WTC11 (cell line): Measurements from ENCODE around the gene TRPC1. TPM values are rescaled to one million over a fixed set of nuclear protein-coding genes. Genes with fewer than 3 reads are reported as not detected.

Experiments used
- ATAC-seq: fragments of 200-7000 bp; cut with Tn5 transposase; 2 replicates; pipeline ENCODE4 v1.10.0; 2021; ENCODE audit warnings: mild to moderate bottlenecking, moderate library complexity
- CTCF ChIA-PET: fragments of 300-600 bp; sonication (Branson Sonifier 250); formaldehyde crosslinking; loops from one replicate; lab custom pipeline; 2021; ENCODE audit warnings: antibody characterized with exemption; lab: Charles Lee
- POLR2A ChIA-PET: fragments of 350-600 bp; sonication (Branson Sonifier 250); formaldehyde crosslinking; loops from one replicate; lab custom pipeline; 2021; ENCODE audit warnings: antibody characterized with exemption; lab: Charles Lee
- DNase-seq: peaks from one replicate; pipeline ENCODE4 v3.0.0; 2021; ENCODE audit warnings: low spot score
- H3K27ac Mint-ChIP-seq: 2 replicates; pipeline ENCODE4 v1.8.0; 2021; ENCODE audit warnings: mixed read lengths
- H3K27me3 Mint-ChIP-seq: 2 replicates; pipeline ENCODE4 v1.8.0; 2021; ENCODE audit warnings: low read depth, mild to moderate bottlenecking, moderate library complexity, mixed read lengths
- H3K36me3 Mint-ChIP-seq: 2 replicates; pipeline ENCODE4 v1.8.0; 2021; ENCODE audit warnings: mixed read lengths
- H3K4me1 Mint-ChIP-seq: 2 replicates; pipeline ENCODE4 v1.8.0; 2022; ENCODE audit warnings: mixed read lengths
- H3K4me3 Mint-ChIP-seq: 2 replicates; pipeline ENCODE4 v1.8.0; 2021; ENCODE audit warnings: mild to moderate bottlenecking, moderate library complexity, mixed read lengths
- H3K9me3 Mint-ChIP-seq: 2 replicates; pipeline ENCODE4 v1.8.0; 2021; ENCODE audit warnings: mixed read lengths
- ATF1 ChIP-seq: sonication (generic); formaldehyde crosslinking; IDR thresholded peaks from 2 replicates; pipeline ENCODE4 v1.8.1; 2023; ENCODE audit warnings: mild to moderate bottlenecking, moderate library complexity, missing genetic modification reagents
- CBFB ChIP-seq: sonication (generic); formaldehyde crosslinking; IDR thresholded peaks from 2 replicates; pipeline ENCODE4 v1.8.1; 2022; ENCODE audit warnings: mild to moderate bottlenecking, low read depth, missing genetic modification reagents
- CTCF ChIP-seq: fragments of 200-600 bp; IDR thresholded peaks from 2 replicates; pipeline ENCODE4 v1.8.0; 2022; ENCODE audit warnings: antibody characterized with exemption
- ELF4 ChIP-seq: sonication (generic); formaldehyde crosslinking; IDR thresholded peaks from 2 replicates; pipeline ENCODE4 v1.8.1; 2022; ENCODE audit warnings: low read depth, mild to moderate bottlenecking, moderate library complexity, missing genetic modification reagents
- FOXK1 ChIP-seq: sonication (generic); formaldehyde crosslinking; IDR thresholded peaks from 2 replicates; pipeline ENCODE4 v1.8.0; 2022; ENCODE audit warnings: mild to moderate bottlenecking, moderate library complexity, missing genetic modification reagents
- FOXP1 ChIP-seq: sonication (generic); formaldehyde crosslinking; IDR thresholded peaks from 2 replicates; pipeline ENCODE4 v1.8.0; 2022; ENCODE audit warnings: missing genetic modification reagents, mild to moderate bottlenecking, moderate library complexity, borderline replicate concordance
- GRHL2 ChIP-seq: fragments of 250-450 bp; sonication (Bioruptor Pico); IDR thresholded peaks from 2 replicates; pipeline ENCODE4 v1.8.0; 2022; ENCODE audit warnings: mild to moderate bottlenecking, moderate library complexity; ENCODE audit not compliant: insufficient replicate concordance, severe bottlenecking
- IRF2 ChIP-seq: sonication (generic); formaldehyde crosslinking; IDR thresholded peaks from 2 replicates; pipeline ENCODE4 v1.8.0; 2022; ENCODE audit warnings: low read depth, missing genetic modification reagents, borderline replicate concordance
- NFATC4 ChIP-seq: fragments of 250-450 bp; sonication (Bioruptor Pico); IDR thresholded peaks from 2 replicates; pipeline ENCODE4 v1.9.0; 2021; ENCODE audit warnings: mild to moderate bottlenecking
- NFYB ChIP-seq: sonication (generic); formaldehyde crosslinking; conservative IDR thresholded peaks from 2 replicates; pipeline ENCODE4 v1.8.0; 2022; ENCODE audit warnings: low read depth, missing genetic modification reagents
- RELA ChIP-seq: sonication (generic); formaldehyde crosslinking; IDR thresholded peaks from 2 replicates; pipeline ENCODE4 v1.8.1; 2022; ENCODE audit warnings: missing genetic modification reagents, mild to moderate bottlenecking, borderline replicate concordance
- SMAD4 ChIP-seq: sonication (generic); formaldehyde crosslinking; IDR thresholded peaks from 2 replicates; pipeline ENCODE4 v1.8.0; 2022; ENCODE audit warnings: mild to moderate bottlenecking, missing genetic modification reagents
- SP1 ChIP-seq: sonication (generic); formaldehyde crosslinking; conservative IDR thresholded peaks from 2 replicates; pipeline ENCODE4 v1.8.1; 2022; ENCODE audit warnings: missing genetic modification reagents
- STAT6 ChIP-seq: sonication (generic); formaldehyde crosslinking; conservative IDR thresholded peaks from 2 replicates; pipeline ENCODE4 v1.8.1; 2023; ENCODE audit warnings: mild to moderate bottlenecking, low read depth, missing genetic modification reagents, moderate library complexity
- TEAD1 ChIP-seq: sonication (generic); formaldehyde crosslinking; IDR thresholded peaks from 2 replicates; pipeline ENCODE4 v1.8.0; 2022; ENCODE audit warnings: mild to moderate bottlenecking, missing genetic modification reagents
- USF1 ChIP-seq: sonication (generic); formaldehyde crosslinking; IDR thresholded peaks from 2 replicates; pipeline ENCODE4 v1.8.0; 2022; ENCODE audit warnings: mild to moderate bottlenecking, missing genetic modification reagents
- ZMAT4 ChIP-seq: fragments of 250-450 bp; sonication (Bioruptor Pico); IDR thresholded peaks from 2 replicates; pipeline ENCODE4 v1.9.0; 2021; ENCODE audit warnings: mild to moderate bottlenecking
- ZNF138 ChIP-seq: sonication (generic); formaldehyde crosslinking; conservative IDR thresholded peaks from 2 replicates; pipeline ENCODE4 v1.8.1; 2022; ENCODE audit warnings: mild to moderate bottlenecking, moderate library complexity, missing genetic modification reagents
- ZNF219 ChIP-seq: sonication (generic); formaldehyde crosslinking; IDR thresholded peaks from 2 replicates; pipeline ENCODE4 v1.8.0; 2023; ENCODE audit warnings: missing genetic modification reagents, mild to moderate bottlenecking, borderline replicate concordance
- ZNF423 ChIP-seq: fragments of 250-450 bp; sonication (Bioruptor Pico); IDR thresholded peaks from 2 replicates; pipeline ENCODE4 v2.1.2; 2022; ENCODE audit warnings: mild to moderate bottlenecking, moderate library complexity
- ZNF425 ChIP-seq: fragments of 250-450 bp; sonication (Bioruptor Pico); conservative IDR thresholded peaks from 2 replicates; pipeline ENCODE4 v1.9.0; 2021; ENCODE audit warnings: mild to moderate bottlenecking
- ZNF512 ChIP-seq: sonication (generic); formaldehyde crosslinking; IDR thresholded peaks from 2 replicates; pipeline ENCODE4 v1.8.1; 2022; ENCODE audit warnings: missing genetic modification reagents, borderline replicate concordance
- ZSCAN18 ChIP-seq: fragments of 250-450 bp; sonication (Bioruptor Pico); IDR thresholded peaks from 2 replicates; pipeline ENCODE4 v2.1.2; 2022; ENCODE audit warnings: mild to moderate bottlenecking, moderate library complexity
- total RNA-seq: library from RNA; stranded (reverse); gene quantifications from 3 replicates; pipeline ENCODE4 v1.2.3, GENCODE V29; 2021

TRPC1 gene
- total RNA-seq, 1 experiment from 2014 or later = 13.8 TPM

GRCh38 chr3:142782616-142783015 is 58.8 kb downstream of the TRPC1 start:
- DNase-seq = no peak
- ATAC-seq = 0 out of 2 replicates have a peak, but pooled peaks have one; percentile 32
- Mint-ChIP-seq H3K27ac (no peak overlapping the region), H3K9me3 (no peaks in the 10 kb centered on the region), H3K36me3 (no peaks in the 10 kb centered on the region), H3K4me1 (no peaks in the 10 kb centered on the region), H3K27me3 (no peaks in the 10 kb centered on the region), H3K4me3 (no peak overlapping the region)
- POLR2A ChIA-PET = no interaction called here
- CTCF ChIA-PET = no interaction called here
- TF ChIP-seq ZMAT4 (CRISPR knock-in tag) (no peak), SMAD4 (CRISPR knock-in tag) (no peak), STAT6 (no peak), ZNF512 (CRISPR knock-in tag) (no peak), CTCF (no peak), ZNF138 (CRISPR knock-in tag) (no peak), ZSCAN18 (CRISPR knock-in tag) (no peak), ATF1 (CRISPR knock-in tag) (no peak), ZNF219 (CRISPR knock-in tag) (no peak), GRHL2 (CRISPR knock-in tag) (no peak), SP1 (no peak), FOXK1 (CRISPR knock-in tag) (no peak), USF1 (CRISPR knock-in tag) (no peak)

GRCh38 chr3:142784228-142784627 is 60.4 kb downstream of the TRPC1 start:
- Mint-ChIP-seq H3K36me3 (no peaks in the 10 kb centered on the region), H3K27me3 (no peaks in the 10 kb centered on the region), H3K9me3 (no peaks in the 10 kb centered on the region), H3K27ac (no peak overlapping the region), H3K4me3 (no peak overlapping the region), H3K4me1 (no peaks in the 10 kb centered on the region)
- ChIA-PET POLR2A (no interaction called here), CTCF (no interaction called here)
- ATAC-seq (no peak), DNase-seq (no peak)
- TF ChIP-seq ATF1 (CRISPR knock-in tag) = no peak
- TF ChIP-seq RELA = no peak
- no peak for TF ChIP-seq CBFB
- no peak for TF ChIP-seq IRF2 (CRISPR knock-in tag)
- TF ChIP-seq FOXP1 = no peak
- TF ChIP-seq TEAD1 (CRISPR knock-in tag) = no peak
- TF ChIP-seq ZNF425 = no peak
- TF ChIP-seq NFYB = no peak
- no peak for TF ChIP-seq ELF4 (CRISPR knock-in tag)
- TF ChIP-seq ZNF423 (CRISPR knock-in tag) = no peak
- TF ChIP-seq NFATC4 (CRISPR knock-in tag) = no peak
- TF ChIP-seq SP1 = no peak
